ENCODE results near the gene SQSTM1.

SQSTM1 gene

GRCh38 chr5:179812997-179813607 lies 7.6 kb upstream of the SQSTM1 start:
- peaks cover 4% of the 10 kb centered on the region for H3K36me3 Mint-ChIP-seq (ENCODE audit: low read depth)
- ATAC-seq, result no peak
- H3K27ac Mint-ChIP-seq, result no peak overlapping the region
- peaks cover 8% of the 10 kb centered on the region for H3K4me1 Mint-ChIP-seq
- H3K9me3 Mint-ChIP-seq, result no peaks in the 10 kb centered on the region
- no peak for DNase-seq
- no peak overlapping the region for H3K4me3 Mint-ChIP-seq
- H3K27me3 Mint-ChIP-seq, result no peaks in the 10 kb centered on the region

GRCh38 chr5:179814090-179814489 lies 6.6 kb upstream of the SQSTM1 start:
- ATAC-seq (no peak), DNase-seq (no peak)
- Mint-ChIP-seq H3K9me3 (no peaks in the 10 kb centered on the region), H3K4me3 (no peak overlapping the region), H3K27ac (no peak overlapping the region), H3K36me3 (ENCODE audit: low read depth) (peaks cover 4% of the 10 kb centered on the region), H3K27me3 (no peaks in the 10 kb centered on the region), H3K4me1 (peaks cover 14% of the 10 kb centered on the region)

GRCh38 chr5:179815491-179816249 lies 5.0 kb upstream of the SQSTM1 start:
- H3K9me3 Mint-ChIP-seq, result no peaks in the 10 kb centered on the region
- H3K27me3 Mint-ChIP-seq, result no peaks in the 10 kb centered on the region
- peaks cover 28% of the 10 kb centered on the region for H3K4me1 Mint-ChIP-seq
- no peak overlapping the region for H3K27ac Mint-ChIP-seq
- ATAC-seq (no peak), DNase-seq (no peak)
- H3K4me3 Mint-ChIP-seq, result no peak overlapping the region
- peaks cover 4% of the 10 kb centered on the region for H3K36me3 Mint-ChIP-seq (ENCODE audit: low read depth)

- no peak for ATAC-seq
- no peaks in the 10 kb centered on the region for H3K9me3 Mint-ChIP-seq
- no peak overlapping the region for H3K4me3 Mint-ChIP-seq
Observed at GRCh38 chr5:179816401-179816795, 4.3 kb upstream of the SQSTM1 start.

GRCh38 chr5:179816796-179817469 lies 3.8 kb upstream of the SQSTM1 start:
- Mint-ChIP-seq H3K27ac (no peak overlapping the region), H3K4me3 (peak overlapping the region; percentile 11), H3K9me3 (no peaks in the 10 kb centered on the region), H3K4me1 (peaks cover 31% of the 10 kb centered on the region), H3K36me3 (ENCODE audit: low read depth) (peaks cover 8% of the 10 kb centered on the region), H3K27me3 (no peaks in the 10 kb centered on the region)
- no peak for ATAC-seq
- no peak for DNase-seq

More at GRCh38 chr5:179816401-179816795, 4.3 kb upstream of the SQSTM1 start:
- no peak overlapping the region for H3K27ac Mint-ChIP-seq
- H3K27me3 Mint-ChIP-seq, result no peaks in the 10 kb centered on the region
- peaks cover 4% of the 10 kb centered on the region for H3K36me3 Mint-ChIP-seq (ENCODE audit: low read depth)
- H3K4me1 Mint-ChIP-seq, result peaks cover 28% of the 10 kb centered on the region
- DNase-seq, result no peak

- no peak for DNase-seq
- no peaks in the 10 kb centered on the region for H3K27me3 Mint-ChIP-seq
- ATAC-seq, result no peak
- H3K9me3 Mint-ChIP-seq, result no peaks in the 10 kb centered on the region
- H3K36me3 Mint-ChIP-seq (ENCODE audit: low read depth), result peaks cover 12% of the 10 kb centered on the region
- peak overlapping the region; percentile 11 for H3K4me3 Mint-ChIP-seq
- no peak overlapping the region for H3K27ac Mint-ChIP-seq
- H3K4me1 Mint-ChIP-seq, result peaks cover 37% of the 10 kb centered on the region
Observed at GRCh38 chr5:179817470-179817840, 3.2 kb upstream of the SQSTM1 start.

GRCh38 chr5:179817890-179818745 lies 2.6 kb upstream of the SQSTM1 start:
- H3K4me1 Mint-ChIP-seq, result peaks cover 43% of the 10 kb centered on the region
- peak overlapping the region; percentile 74 for H3K4me3 Mint-ChIP-seq
- no peak for ATAC-seq

GRCh38 chr5:179818746-179819295 lies 1.9 kb upstream of the SQSTM1 start:
- Mint-ChIP-seq H3K27me3 (no peaks in the 10 kb centered on the region), H3K9me3 (no peaks in the 10 kb centered on the region), H3K4me1 (peaks cover 45% of the 10 kb centered on the region), H3K27ac (peak overlapping the region; percentile 78), H3K36me3 (ENCODE audit: low read depth) (peaks cover 20% of the 10 kb centered on the region), H3K4me3 (peak overlapping the region; percentile 74)
- peak; percentile 91 for DNase-seq
- ATAC-seq, result peak; percentile 70

More at GRCh38 chr5:179817890-179818745, 2.6 kb upstream of the SQSTM1 start:
- Mint-ChIP-seq H3K27ac (peak overlapping the region; percentile 78), H3K27me3 (no peaks in the 10 kb centered on the region), H3K36me3 (ENCODE audit: low read depth) (peaks cover 17% of the 10 kb centered on the region), H3K9me3 (no peaks in the 10 kb centered on the region)
- DNase-seq, result no peak

GRCh38 chr5:179819296-179820126 lies 1.2 kb upstream of the SQSTM1 start:
- H3K4me1 Mint-ChIP-seq, result peaks cover 46% of the 10 kb centered on the region

GRCh38 chr5:179820127-179820482 lies 600 bp upstream of the SQSTM1 start:
- Mint-ChIP-seq H3K9me3 (no peaks in the 10 kb centered on the region), H3K4me3 (peak overlapping the region; percentile 88), H3K36me3 (ENCODE audit: low read depth) (peaks cover 27% of the 10 kb centered on the region), H3K4me1 (peaks cover 48% of the 10 kb centered on the region), H3K27me3 (no peaks in the 10 kb centered on the region), H3K27ac (peak overlapping the region; percentile 84)
- ATAC-seq, result no peak
- no peak for DNase-seq

More at GRCh38 chr5:179819296-179820126, 1.2 kb upstream of the SQSTM1 start:
- DNase-seq (peak; percentile 64), ATAC-seq (peak; percentile 16)
- Mint-ChIP-seq H3K27me3 (no peaks in the 10 kb centered on the region), H3K36me3 (ENCODE audit: low read depth) (peaks cover 21% of the 10 kb centered on the region), H3K9me3 (no peaks in the 10 kb centered on the region), H3K27ac (peak overlapping the region; percentile 84), H3K4me3 (peak overlapping the region; percentile 88)

GRCh38 chr5:179821298-179822058 lies 773 bp downstream of the SQSTM1 start:
- Mint-ChIP-seq H3K27ac (peak overlapping the region; percentile 87), H3K27me3 (no peaks in the 10 kb centered on the region), H3K4me1 (peaks cover 50% of the 10 kb centered on the region), H3K36me3 (ENCODE audit: low read depth) (peaks cover 33% of the 10 kb centered on the region), H3K4me3 (peak overlapping the region; percentile 88), H3K9me3 (no peaks in the 10 kb centered on the region)
- DNase-seq (peak; percentile 88), ATAC-seq (peak; percentile 71)

GRCh38 chr5:179822059-179822432 lies 1.3 kb downstream of the SQSTM1 start:
- H3K4me1 Mint-ChIP-seq, result peaks cover 54% of the 10 kb centered on the region

More at GRCh38 chr5:179822059-179822432, 1.3 kb downstream of the SQSTM1 start:
- peaks cover 37% of the 10 kb centered on the region for H3K36me3 Mint-ChIP-seq (ENCODE audit: low read depth)
- ATAC-seq (no peak), DNase-seq (no peak)
- no peaks in the 10 kb centered on the region for H3K27me3 Mint-ChIP-seq
- H3K27ac Mint-ChIP-seq, result peak overlapping the region; percentile 87
- H3K4me3 Mint-ChIP-seq, result peak overlapping the region; percentile 88
- H3K9me3 Mint-ChIP-seq, result no peaks in the 10 kb centered on the region
